Activated CD8-positive, alpha-beta T cell treated with anti-CD3 and anti-CD28 coated beads, Interleukin-2, amount 10 ng/mL, durations not matched to agents 7 days and 5 days (primary cell): ENCODE data around the gene INSRR. TPM values are rescaled to one million over a fixed set of nuclear protein-coding genes. Genes with fewer than 3 reads are reported as not detected.

Source experiments
- ATAC-seq: fragments of 150-1000 bp; cut with Tn5 transposase; one replicate; pipeline ENCODE4 v1.10.0; 2021; ENCODE audit warnings: moderate library complexity
- CTCF ChIA-PET: fragments of 350-600 bp; sonication (Branson Sonifier 250); formaldehyde crosslinking; loops from one replicate; lab custom pipeline; 2021; ENCODE audit warnings: antibody characterized with exemption; lab: Charles Lee
- POLR2A ChIA-PET: fragments of 350-600 bp; sonication (Branson Sonifier 250); formaldehyde crosslinking; loops from one replicate; lab custom pipeline; 2021; ENCODE audit warnings: antibody characterized with exemption; lab: Charles Lee
- DNase-seq: peaks from one replicate; pipeline ENCODE4 v3.0.0-alpha.2; 2020
- H3K27ac Mint-ChIP-seq: one replicate; pipeline ENCODE4 v1.8.0; 2021; ENCODE audit warnings: mild to moderate bottlenecking, mixed read lengths
- H3K27me3 Mint-ChIP-seq: one replicate; pipeline ENCODE4 v1.8.0; 2021; ENCODE audit warnings: low read depth, mixed read lengths
- H3K36me3 Mint-ChIP-seq: one replicate; pipeline ENCODE4 v1.8.0; 2021; ENCODE audit warnings: low read depth, mixed read lengths
- H3K4me1 Mint-ChIP-seq: one replicate; pipeline ENCODE4 v1.8.0; 2021; ENCODE audit warnings: low read depth, mixed read lengths
- H3K4me3 Mint-ChIP-seq: one replicate; pipeline ENCODE4 v1.8.0; 2021; ENCODE audit warnings: mild to moderate bottlenecking, mixed read lengths
- H3K9me3 Mint-ChIP-seq: one replicate; pipeline ENCODE4 v1.8.0; 2022; ENCODE audit warnings: mixed read lengths; ENCODE audit not compliant: insufficient read depth
- total RNA-seq, 2 experiments: library from RNA; stranded (reverse); gene quantifications; one replicate each; pipeline ENCODE4 v1.2.3, GENCODE V29; 2021

Gene INSRR
- total RNA-seq, 2 experiments from 2014 or later, result 0.21 TPM

GRCh38 chr1:156847591-156848460 lies 11.1 kb downstream of the INSRR start:
- ATAC-seq (no peak), DNase-seq (no peak)
- H3K36me3 Mint-ChIP-seq, result peaks cover 2% of the 10 kb centered on the region

DNA sequence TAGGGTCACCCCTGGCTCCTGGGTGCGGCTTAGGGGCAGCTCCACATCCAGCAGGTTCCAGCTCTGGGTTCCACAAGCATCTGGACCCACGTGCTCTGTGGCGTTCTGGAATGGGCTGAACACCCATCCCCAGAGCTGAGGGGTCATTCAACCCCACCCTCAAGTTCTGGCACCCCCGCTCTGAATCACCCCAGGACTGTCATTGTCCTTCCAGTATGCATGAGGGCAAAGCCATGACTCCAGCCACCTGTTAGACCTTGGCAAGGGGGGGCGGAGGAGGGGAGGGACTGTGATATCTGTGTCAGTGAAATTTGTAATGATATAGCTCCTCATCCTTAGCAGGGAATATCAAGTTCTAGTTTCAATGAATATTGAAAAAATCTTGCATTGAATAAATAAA lies 12.3 kb downstream of the INSRR start:
- no peak overlapping the region for H3K27ac Mint-ChIP-seq
- no peak for DNase-seq
- no peak for ATAC-seq
- H3K4me1 Mint-ChIP-seq, result peaks cover 49% of the 10 kb centered on the region
- POLR2A ChIA-PET, result interaction anchor here (2.6 kb wide), 1 partner anchor 13 kb away, joined by 10 read pairs; the partner anchor contains the start of gene NTRK1
- no peaks in the 10 kb centered on the region for H3K9me3 Mint-ChIP-seq
- peaks cover 2% of the 10 kb centered on the region for H3K36me3 Mint-ChIP-seq
- CTCF ChIA-PET, result interaction anchor here (1.2 to 7.4 kb wide), 3 partner anchors 9 to 120 kb away, joined by 3 to 125 read pairs (median 96); partner anchors contain the start of genes INSRR and NTRK1
- peaks cover 40% of the 10 kb centered on the region for H3K27me3 Mint-ChIP-seq
- no peak overlapping the region for H3K4me3 Mint-ChIP-seq

More at GRCh38 chr1:156847591-156848460, 11.1 kb downstream of the INSRR start:
- H3K27me3 Mint-ChIP-seq, result peaks cover 35% of the 10 kb centered on the region
- peak overlapping the region; percentile 56 for H3K4me3 Mint-ChIP-seq
- peaks cover 49% of the 10 kb centered on the region for H3K4me1 Mint-ChIP-seq
- ChIA-PET CTCF (interaction anchor here (0.8 to 7.4 kb wide), 12 partner anchors 10 to 159 kb away, joined by 3 to 125 read pairs (median 5); partner anchors contain the start of genes INSRR and NTRK1), POLR2A (interaction anchor here (1.6 to 2.6 kb wide), 3 partner anchors 12 to 35 kb away, joined by 4 to 10 read pairs (median 10); partner anchors contain the start of genes NTRK1 and SH2D2A)
- peak overlapping the region; percentile 86 for H3K27ac Mint-ChIP-seq
- H3K9me3 Mint-ChIP-seq, result no peaks in the 10 kb centered on the region

GRCh38 chr1:156845953-156846545 lies 12.9 kb downstream of the INSRR start:
- no peaks in the 10 kb centered on the region for H3K9me3 Mint-ChIP-seq
- ChIA-PET POLR2A (interaction anchor here (2.6 kb wide), 1 partner anchor 14 kb away, joined by 10 read pairs; the partner anchor contains the start of gene NTRK1), CTCF (interaction anchor here (1.2 to 7.4 kb wide), 3 partner anchors 9 to 120 kb away, joined by 3 to 125 read pairs (median 96); partner anchors contain the start of genes INSRR and NTRK1)
- H3K27ac Mint-ChIP-seq, result no peak overlapping the region
- no peak for DNase-seq
- peaks cover 2% of the 10 kb centered on the region for H3K36me3 Mint-ChIP-seq
- ATAC-seq, result no peak
- no peak overlapping the region for H3K4me3 Mint-ChIP-seq
- H3K4me1 Mint-ChIP-seq, result peaks cover 49% of the 10 kb centered on the region
- H3K27me3 Mint-ChIP-seq, result peaks cover 40% of the 10 kb centered on the region

GRCh38 chr1:156845055-156845952 lies 13.6 kb downstream of the INSRR start:
- DNase-seq (peak; percentile 59), ATAC-seq (peak; percentile 50)
- Mint-ChIP-seq H3K27ac (no peak overlapping the region), H3K4me1 (peaks cover 49% of the 10 kb centered on the region), H3K4me3 (peak overlapping the region; percentile 50), H3K9me3 (no peaks in the 10 kb centered on the region), H3K36me3 (peaks cover 2% of the 10 kb centered on the region), H3K27me3 (peaks cover 40% of the 10 kb centered on the region)
- POLR2A ChIA-PET, result interaction anchor here (1.2 kb wide), 1 partner anchor 29 kb away, joined by 6 read pairs; the partner anchor contains the start of gene SH2D2A
- CTCF ChIA-PET, result interaction anchor here (7.4 kb wide), 1 partner anchor 14 kb away, joined by 125 read pairs; the partner anchor contains the start of genes INSRR and NTRK1

DNA sequence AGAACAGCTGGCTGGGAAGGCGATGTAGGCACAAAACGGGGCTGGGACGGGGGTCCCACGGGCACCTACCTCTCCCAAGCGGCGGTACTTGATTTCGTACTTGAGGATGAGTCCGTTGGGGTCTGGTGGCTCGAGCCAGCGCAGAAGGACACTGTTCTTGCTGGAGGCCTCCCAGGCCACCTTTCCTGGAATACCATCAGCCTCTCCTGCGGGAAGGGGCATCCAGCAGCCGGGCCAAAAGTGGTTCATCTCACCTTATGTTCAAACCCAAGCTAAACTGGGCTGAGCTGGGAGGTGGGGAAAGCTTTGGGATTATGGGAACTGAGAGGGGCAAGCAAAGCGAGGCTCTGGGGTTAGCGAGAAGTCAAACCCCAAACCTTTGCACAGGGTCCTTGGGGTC lies 14.3 kb downstream of the INSRR start:
- peaks cover 51% of the 10 kb centered on the region for H3K4me1 Mint-ChIP-seq
- H3K4me3 Mint-ChIP-seq, result peak overlapping the region; percentile 50
- DNase-seq, result no peak
- H3K36me3 Mint-ChIP-seq, result peaks cover 2% of the 10 kb centered on the region
- ChIA-PET POLR2A (interaction anchor here (1.2 kb wide), 1 partner anchor 28 kb away, joined by 6 read pairs; the partner anchor contains the start of gene SH2D2A), CTCF (interaction anchor here (0.6 to 7.4 kb wide), 2 partner anchors 15 to 45 kb away, joined by 3 to 125 read pairs; partner anchors contain the start of genes INSRR and NTRK1)
- no peak overlapping the region for H3K27ac Mint-ChIP-seq
- H3K27me3 Mint-ChIP-seq, result peaks cover 45% of the 10 kb centered on the region
- H3K9me3 Mint-ChIP-seq, result no peaks in the 10 kb centered on the region
- ATAC-seq, result no peak

DNA sequence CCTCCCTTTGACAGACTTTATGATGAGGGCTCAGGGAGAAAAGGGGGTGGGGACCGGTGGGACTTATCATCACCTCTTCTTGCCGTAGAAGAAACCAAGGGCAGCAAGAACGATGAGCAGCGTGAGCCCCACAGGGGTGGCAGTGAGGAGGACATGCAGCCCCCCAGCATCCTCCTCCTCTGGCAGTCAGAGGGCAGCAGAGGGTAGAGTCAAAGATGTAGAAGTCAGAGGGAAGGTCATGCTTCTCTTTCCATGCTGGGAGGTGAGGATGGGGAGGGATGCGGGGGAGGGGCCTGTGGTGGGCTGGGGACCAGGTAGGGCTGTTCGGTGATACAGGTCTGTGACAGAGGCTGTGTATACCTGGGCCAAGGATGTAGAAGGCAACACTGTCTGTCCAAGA lies 14.8 kb downstream of the INSRR start:
- Mint-ChIP-seq H3K4me1 (peaks cover 47% of the 10 kb centered on the region), H3K36me3 (peaks cover 2% of the 10 kb centered on the region), H3K27me3 (peaks cover 45% of the 10 kb centered on the region), H3K27ac (peak overlapping the region; percentile 4), H3K9me3 (no peaks in the 10 kb centered on the region), H3K4me3 (no peak overlapping the region)
- DNase-seq (no peak), ATAC-seq (no peak)
- ChIA-PET CTCF (interaction anchor here (0.6 to 7.4 kb wide), 3 partner anchors 16 to 45 kb away, joined by 3 to 125 read pairs (median 8); partner anchors contain the start of genes INSRR and NTRK1), POLR2A (no interaction called here)

DNA sequence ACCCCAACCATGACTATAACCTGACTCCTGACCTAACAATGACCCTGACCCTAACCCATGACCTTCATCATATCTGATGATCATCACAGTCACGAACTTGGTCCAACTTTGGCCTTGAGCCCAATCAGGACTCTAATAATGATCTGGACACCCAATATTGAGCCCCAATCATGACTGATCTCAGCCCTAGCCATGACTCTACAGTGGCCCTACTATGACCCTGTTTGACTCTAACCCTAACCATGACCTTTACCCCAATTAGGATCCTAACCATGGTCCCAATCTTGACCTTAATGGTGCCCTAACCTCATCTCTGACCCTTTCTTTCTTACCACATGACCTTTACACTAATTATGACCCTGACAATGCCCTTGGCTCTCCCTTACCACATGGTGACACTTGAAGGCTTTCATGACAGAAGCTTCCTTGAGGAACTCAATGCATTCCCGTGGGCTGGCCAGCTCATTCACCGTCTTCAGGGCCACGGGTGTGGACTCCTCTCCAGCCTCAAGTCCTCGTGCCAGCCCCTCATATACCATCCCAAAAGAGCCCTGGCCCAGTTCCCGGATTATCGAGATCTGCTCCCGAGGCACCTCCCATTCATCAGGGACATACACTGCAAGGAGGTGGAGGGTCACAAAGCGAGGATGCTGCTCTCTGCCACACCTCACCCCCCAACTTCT lies 16.2 kb downstream of the INSRR start:
- no peak for DNase-seq
- ChIA-PET POLR2A (no interaction called here), CTCF (interaction anchor here (1.7 kb wide), 1 partner anchor 18 kb away, joined by 8 read pairs; the partner anchor contains the start of gene NTRK1)
- H3K9me3 Mint-ChIP-seq, result no peaks in the 10 kb centered on the region
- peaks cover 2% of the 10 kb centered on the region for H3K36me3 Mint-ChIP-seq
- peaks cover 45% of the 10 kb centered on the region for H3K27me3 Mint-ChIP-seq
- no peak for ATAC-seq
- peaks cover 40% of the 10 kb centered on the region for H3K4me1 Mint-ChIP-seq
- H3K4me3 Mint-ChIP-seq, result no peak overlapping the region
- H3K27ac Mint-ChIP-seq, result no peak overlapping the region

DNA sequence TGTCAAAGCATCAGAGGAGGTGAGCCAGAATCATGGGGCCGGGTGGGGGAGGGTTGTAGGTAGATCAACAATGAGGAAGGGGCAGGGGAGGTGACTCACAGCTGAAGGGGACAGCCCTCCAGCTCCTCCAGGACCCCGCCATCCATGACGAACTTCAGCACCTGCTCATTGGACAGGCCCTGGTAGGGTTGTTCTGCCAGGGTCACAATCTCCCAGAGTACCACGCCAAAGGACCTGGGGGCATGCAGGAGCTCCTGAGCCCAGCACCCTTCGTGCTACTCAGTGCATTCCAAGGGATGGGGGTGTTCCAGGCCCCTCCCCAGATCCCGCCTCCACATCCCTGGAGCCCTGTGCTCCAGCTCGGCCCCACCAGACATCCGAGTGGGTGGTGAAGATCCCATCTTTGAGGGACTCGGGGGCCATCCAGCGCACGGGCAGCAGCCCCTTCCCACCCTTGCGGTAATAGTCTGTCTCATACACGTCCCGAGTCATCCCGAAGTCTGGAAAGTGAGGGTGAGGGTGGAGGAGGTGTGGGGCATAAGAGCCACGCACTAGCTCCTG lies 17.5 kb downstream of the INSRR start:
- Mint-ChIP-seq H3K27me3 (peaks cover 37% of the 10 kb centered on the region), H3K9me3 (no peaks in the 10 kb centered on the region), H3K36me3 (peaks cover 2% of the 10 kb centered on the region), H3K27ac (no peak overlapping the region), H3K4me1 (peaks cover 43% of the 10 kb centered on the region), H3K4me3 (no peak overlapping the region)
- ChIA-PET POLR2A (interaction anchor here (0.6 to 1.5 kb wide), 2 partner anchors 33 to 83 kb away, joined by 3 to 6 read pairs; no protein-coding TSS in a partner anchor), CTCF (interaction anchor here (1.1 to 10.1 kb wide), 4 partner anchors 8 to 115 kb away, joined by 4 to 313 read pairs (median 4); partner anchors contain the start of genes INSRR and NTRK1)
- DNase-seq (no peak), ATAC-seq (no peak)

DNA sequence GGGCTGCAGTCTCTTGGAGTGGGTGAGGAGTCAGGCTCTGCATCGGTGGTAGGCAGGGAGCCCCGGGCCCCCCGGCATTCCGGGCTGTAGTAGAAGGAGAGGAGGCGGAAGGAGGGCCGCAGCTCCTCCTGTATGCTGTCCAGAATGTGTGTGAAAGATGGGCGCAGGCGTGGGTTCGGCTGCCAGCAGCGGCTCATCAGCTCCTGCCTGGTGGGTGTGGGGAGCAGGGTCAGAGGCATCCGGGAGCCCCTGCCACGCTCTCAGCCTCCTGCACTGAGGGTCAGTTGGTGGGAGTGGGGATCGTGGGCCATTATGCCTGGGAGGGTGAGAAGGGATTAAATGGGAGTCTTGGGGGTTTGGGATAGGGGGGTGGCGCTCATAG lies 18.0 kb downstream of the INSRR start:
- H3K36me3 Mint-ChIP-seq, result peaks cover 2% of the 10 kb centered on the region
- DNase-seq (no peak), ATAC-seq (no peak)
- no peak overlapping the region for H3K4me3 Mint-ChIP-seq
- no peak overlapping the region for H3K27ac Mint-ChIP-seq
- no peaks in the 10 kb centered on the region for H3K9me3 Mint-ChIP-seq
- H3K4me1 Mint-ChIP-seq, result peaks cover 44% of the 10 kb centered on the region
- CTCF ChIA-PET, result interaction anchor here (1.1 to 10.1 kb wide), 4 partner anchors 8 to 115 kb away, joined by 4 to 313 read pairs (median 4); partner anchors contain the start of genes INSRR and NTRK1
- peaks cover 32% of the 10 kb centered on the region for H3K27me3 Mint-ChIP-seq
- POLR2A ChIA-PET, result interaction anchor here (1.5 kb wide), 1 partner anchor 32 kb away, joined by 6 read pairs; no protein-coding TSS in a partner anchor
